Measurements from ENCODE around the gene WDR81.

- no peak for TF ChIP-seq POLR2AphosphoS5 (IDR thresholded peaks at IDR 0.05)
- TF ChIP-seq CTCF (IDR thresholded peaks at IDR 0.05), result no peak
- no peak for TF ChIP-seq POLR2A (IDR thresholded peaks at IDR 0.05)
- TF ChIP-seq EP300 (IDR thresholded peaks at IDR 0.05), result no peak
Observed at GRCh38 chr17:1735834-1736347, 11.4 kb downstream of the WDR81 start.

All from stomach (tissue), 4 donors.